ENCODE measurements around the gene MAD2L2. TPM values are rescaled to one million over a fixed set of nuclear protein-coding genes. Genes with fewer than 3 reads are reported as not detected.

Gene MAD2L2
- total RNA-seq, 6 donors from 2014 or later, result 20.3 to 38.8 (median 28.0) TPM

DNA sequence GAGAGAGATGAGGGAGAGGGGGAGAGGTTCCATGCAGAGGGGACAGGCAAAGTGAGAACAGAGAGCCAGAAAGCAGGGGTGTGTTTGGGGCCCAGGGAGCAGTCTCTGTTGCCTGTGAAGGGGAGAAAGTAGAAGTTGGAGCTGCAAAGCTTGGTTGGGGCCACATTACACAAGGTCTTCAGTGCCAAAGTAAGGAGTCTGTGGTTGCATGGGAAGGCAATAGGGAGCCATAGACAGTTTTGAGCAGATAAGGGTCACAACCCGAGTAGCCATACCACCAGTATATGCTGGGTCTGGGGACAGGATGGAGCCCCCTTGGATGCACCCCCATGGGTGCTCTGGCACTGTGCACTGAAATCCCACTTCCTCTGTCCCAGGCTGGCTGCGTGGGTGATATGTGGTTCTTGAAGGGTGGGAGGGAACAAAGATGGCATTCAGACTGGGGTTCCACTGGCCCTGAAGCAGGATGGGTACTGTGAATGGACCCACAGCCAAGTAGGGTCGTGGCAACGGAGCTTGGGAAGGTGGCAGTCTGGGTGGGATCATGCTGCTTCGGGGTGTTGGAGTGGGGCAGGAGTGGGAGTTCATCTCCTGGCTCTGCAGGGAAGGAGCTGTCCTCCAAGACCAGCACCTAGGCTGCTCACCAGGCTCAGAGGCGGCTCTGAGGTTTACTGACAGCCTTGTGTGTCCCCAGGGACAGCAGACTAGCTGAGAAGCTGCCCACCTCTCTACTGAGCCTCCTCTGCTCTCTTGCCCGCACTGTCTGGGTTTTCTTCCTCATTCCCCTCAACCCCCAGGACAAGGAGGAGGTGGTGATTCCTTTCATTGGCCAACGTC, 22.6 kb upstream of the MAD2L2 start:
- no peaks in the 10 kb centered on the region for H3K9me3 ChIP-seq
- 60 to 71% methylated on average over 8 of the region's 8 CpGs for WGBS, 2 donors
- peaks cover 0 to 9% (median 0%) of the 10 kb centered on the region in 4 donors for H3K27me3 ChIP-seq
- ATAC-seq (ENCODE audit: low FRiP score in 2 of 2), result no peak
- no peak overlapping the region for H3K4me3 ChIP-seq
- no peak for DNase-seq
- no peak overlapping the region for H3K27ac ChIP-seq
- peaks cover 0 to 6% (median 0%) of the 10 kb centered on the region in 4 donors for H3K4me1 ChIP-seq
- no peaks in the 10 kb centered on the region for H3K36me3 ChIP-seq
- TF ChIP-seq POLR2A (IDR thresholded peaks at IDR 0.05) (no peak), POLR2AphosphoS5 (IDR thresholded peaks at IDR 0.05) (no peak)
- TF ChIP-seq, protein P1, sequence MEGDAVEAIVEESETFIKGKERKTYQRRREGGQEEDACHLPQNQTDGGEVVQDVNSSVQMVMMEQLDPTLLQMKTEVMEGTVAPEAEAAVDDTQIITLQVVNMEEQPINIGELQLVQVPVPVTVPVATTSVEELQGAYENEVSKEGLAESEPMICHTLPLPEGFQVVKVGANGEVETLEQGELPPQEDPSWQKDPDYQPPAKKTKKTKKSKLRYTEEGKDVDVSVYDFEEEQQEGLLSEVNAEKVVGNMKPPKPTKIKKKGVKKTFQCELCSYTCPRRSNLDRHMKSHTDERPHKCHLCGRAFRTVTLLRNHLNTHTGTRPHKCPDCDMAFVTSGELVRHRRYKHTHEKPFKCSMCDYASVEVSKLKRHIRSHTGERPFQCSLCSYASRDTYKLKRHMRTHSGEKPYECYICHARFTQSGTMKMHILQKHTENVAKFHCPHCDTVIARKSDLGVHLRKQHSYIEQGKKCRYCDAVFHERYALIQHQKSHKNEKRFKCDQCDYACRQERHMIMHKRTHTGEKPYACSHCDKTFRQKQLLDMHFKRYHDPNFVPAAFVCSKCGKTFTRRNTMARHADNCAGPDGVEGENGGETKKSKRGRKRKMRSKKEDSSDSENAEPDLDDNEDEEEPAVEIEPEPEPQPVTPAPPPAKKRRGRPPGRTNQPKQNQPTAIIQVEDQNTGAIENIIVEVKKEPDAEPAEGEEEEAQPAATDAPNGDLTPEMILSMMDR (IDR thresholded peaks at IDR 0.05), result no peak

DNA sequence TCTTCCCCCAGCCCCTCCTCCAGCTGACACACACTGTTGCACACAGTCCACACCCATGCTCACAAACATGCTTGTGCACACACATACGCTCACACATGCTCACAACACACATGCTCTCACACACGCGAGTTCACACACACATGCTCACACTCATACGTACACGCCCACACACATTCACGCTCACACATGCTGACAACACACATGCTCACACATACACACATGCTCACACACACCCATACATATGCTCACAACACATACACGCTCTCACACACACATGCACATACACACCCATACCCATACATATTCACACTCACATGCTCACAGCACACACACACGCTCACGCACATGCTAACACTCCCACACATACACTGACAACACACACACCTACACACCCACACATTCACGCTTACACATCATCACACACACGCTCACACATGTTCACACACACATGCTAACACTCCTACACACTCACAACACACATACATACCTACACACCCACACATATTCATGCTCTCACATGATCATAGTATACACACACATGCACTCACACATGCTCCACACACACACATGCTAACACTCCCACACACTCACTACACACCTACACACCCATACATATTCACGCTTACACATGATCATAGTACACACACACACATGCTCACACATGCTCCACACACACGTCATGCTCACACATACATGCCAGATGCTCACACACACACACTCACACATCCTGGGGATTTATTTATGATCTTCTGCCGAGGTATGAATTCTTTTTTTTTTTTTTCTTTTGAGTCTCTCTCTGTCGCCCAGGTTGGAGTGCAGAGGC, 21.2 kb upstream of the MAD2L2 start:
- Histone ChIP-seq H3K4me3 (no peak overlapping the region), H3K27ac (no peak overlapping the region), H3K4me1 (no peaks in the 10 kb centered on the region), H3K27me3 (peaks cover 0 to 9% (median 0%) of the 10 kb centered on the region in 4 donors), H3K9me3 (no peaks in the 10 kb centered on the region), H3K36me3 (no peaks in the 10 kb centered on the region)
- ATAC-seq (ENCODE audit: low FRiP score in 2 of 2) (no peak), DNase-seq (no peak)
- TF ChIP-seq POLR2AphosphoS5 (IDR thresholded peaks at IDR 0.05) (no peak), POLR2A (IDR thresholded peaks at IDR 0.05) (no peak), EP300 (IDR thresholded peaks at IDR 0.05) (no peak)
- TF ChIP-seq, protein P1 (IDR thresholded peaks at IDR 0.05), result no peak
- 81 to 83% methylated on average over 15 of the region's 15 CpGs for WGBS, 2 donors

DNA sequence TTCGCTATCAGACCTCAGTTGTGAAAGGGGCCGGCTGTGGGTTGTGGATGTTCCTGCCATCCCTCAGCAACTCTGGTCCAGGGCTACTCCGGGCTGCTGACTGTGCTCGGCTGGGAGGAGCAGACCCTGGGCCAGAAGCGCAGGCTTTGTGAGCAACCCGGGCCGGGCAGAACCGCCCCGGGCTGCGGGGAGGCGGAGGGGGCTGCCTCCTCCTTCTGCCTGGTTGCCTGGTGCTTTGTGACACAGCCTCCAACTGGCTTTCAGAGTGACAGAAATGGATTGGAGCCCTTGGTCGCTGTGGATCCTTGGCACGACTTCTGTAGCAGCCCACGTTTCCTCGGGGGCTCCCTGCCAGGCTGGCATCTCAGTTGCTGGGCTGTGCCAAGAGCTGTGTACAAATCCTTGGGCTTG, 20.6 kb upstream of the MAD2L2 start:
- no peaks in the 10 kb centered on the region for H3K36me3 ChIP-seq
- no peak overlapping the region for H3K4me3 ChIP-seq
- DNase-seq (no peak), ATAC-seq (ENCODE audit: low FRiP score in 2 of 2) (no peak)
- H3K4me1 ChIP-seq, result no peaks in the 10 kb centered on the region
- no peak overlapping the region for H3K27ac ChIP-seq
- peaks cover 0 to 9% (median 0%) of the 10 kb centered on the region in 4 donors for H3K27me3 ChIP-seq
- no peak for TF ChIP-seq EP300 (IDR thresholded peaks at IDR 0.05)
- no peak for TF ChIP-seq POLR2AphosphoS5 (IDR thresholded peaks at IDR 0.05)
- TF ChIP-seq, protein P1 (IDR thresholded peaks at IDR 0.05), result no peak
- no peak for TF ChIP-seq POLR2A (IDR thresholded peaks at IDR 0.05)
- WGBS, 2 donors, result 40 to 58% methylated on average over 13 to 14 of the region's 15 CpGs
- H3K9me3 ChIP-seq, result no peaks in the 10 kb centered on the region

DNA sequence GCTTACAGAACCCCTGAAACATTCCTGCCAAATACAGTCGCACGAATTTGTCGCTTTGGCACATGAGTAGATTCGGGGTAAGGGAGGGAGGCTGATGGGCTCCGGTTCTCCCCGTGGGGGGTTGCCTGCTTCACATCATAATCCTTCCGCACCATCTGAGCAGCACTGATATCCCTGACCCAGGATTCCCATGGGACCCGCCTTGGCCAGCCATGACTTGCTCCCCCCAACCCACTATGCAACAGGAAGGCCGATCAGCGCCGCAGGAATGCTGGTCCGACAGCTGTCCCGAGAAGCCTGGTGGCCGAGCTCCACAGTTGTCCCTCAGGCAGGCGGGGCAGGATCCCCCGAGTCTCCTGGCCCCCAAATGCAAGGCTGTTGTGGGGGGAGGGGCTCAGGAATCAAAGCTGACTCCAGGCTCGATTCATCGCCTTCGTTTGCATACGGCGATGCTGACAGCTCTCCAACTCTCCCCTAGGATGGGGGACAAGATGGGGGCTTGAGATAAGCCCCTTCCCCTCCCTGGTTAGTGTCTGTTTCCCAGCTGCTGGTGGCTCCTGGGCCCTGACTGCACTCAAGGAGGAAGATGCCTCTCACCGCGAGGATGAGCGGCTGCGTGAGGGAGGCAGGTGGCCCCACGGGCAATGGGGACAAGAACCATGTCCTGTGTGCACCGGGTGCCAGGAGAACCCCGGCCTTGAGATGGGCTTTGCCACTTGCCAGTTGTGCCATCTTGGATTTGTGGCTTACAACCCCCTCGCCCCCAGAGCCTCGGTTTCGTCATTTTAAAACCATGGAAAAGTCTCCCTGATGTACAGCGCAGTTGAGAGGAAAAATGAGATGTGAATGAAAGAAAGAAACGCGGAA, 19.9 kb upstream of the MAD2L2 start:
- Histone ChIP-seq H3K36me3 (no peaks in the 10 kb centered on the region), H3K9me3 (no peaks in the 10 kb centered on the region), H3K4me3 (no peak overlapping the region), H3K27me3 (peaks cover 0 to 9% (median 0%) of the 10 kb centered on the region in 4 donors), H3K4me1 (no peaks in the 10 kb centered on the region), H3K27ac (no peak overlapping the region)
- WGBS, 2 donors, result 54 to 61% methylated on average over 20 to 34 of the region's 34 CpGs
- no peak for DNase-seq
- TF ChIP-seq POLR2A (IDR thresholded peaks at IDR 0.05), result no peak
- no peak for TF ChIP-seq EP300 (IDR thresholded peaks at IDR 0.05)
- TF ChIP-seq POLR2AphosphoS5 (IDR thresholded peaks at IDR 0.05), result no peak
- TF ChIP-seq, protein P1 (IDR thresholded peaks at IDR 0.05), result no peak
- ATAC-seq (ENCODE audit: low FRiP score in 2 of 2), result no peak

Data from upper lobe of left lung (tissue), 6 donors.